Smooth muscle cell (in vitro differentiated cells): ENCODE results near the gene ZNF672. TPM values are rescaled to one million over a fixed set of nuclear protein-coding genes. Genes with fewer than 3 reads are reported as not detected.
"Not testable (repeated sequence)": the region's sequence is repeated elsewhere in the genome, so short reads cannot be mapped to it uniquely, and the experiment has no call there.

Source experiments
- DNase-seq: peaks from one replicate; lab custom pipeline; 2025; ENCODE audit not compliant: unreplicated experiment; lab: John Stamatoyannopoulos, UW
- H2AFZ ChIP-seq: fragments of 200-600 bp; sonication (generic); 2 replicates; pipeline ENCODE4 v1.6.0; 2016; ENCODE audit warnings: antibody characterized with exemption, low read depth, mild to moderate bottlenecking
- H3F3A ChIP-seq: fragments of 200-600 bp; sonication (generic); 2 replicates; pipeline ENCODE4 v1.6.0; 2017; ENCODE audit warnings: antibody characterized with exemption, low read depth
- H3K27ac ChIP-seq: fragments of 200-600 bp; sonication (generic); 2 replicates; pipeline ENCODE4 v1.5.1; 2016; ENCODE audit warnings: low read depth, mild to moderate bottlenecking
- H3K27me3 ChIP-seq: fragments of 200-600 bp; sonication (generic); 2 replicates; pipeline ENCODE4 v1.6.1; 2016; ENCODE audit warnings: low read depth, mild to moderate bottlenecking
- H3K36me3 ChIP-seq: fragments of 200-600 bp; sonication (generic); 2 replicates; pipeline ENCODE4 v1.5.1; 2016; ENCODE audit warnings: low read depth
- H3K4me1 ChIP-seq: fragments of 200-600 bp; sonication (generic); 2 replicates; pipeline ENCODE4 v1.5.1; 2016; ENCODE audit warnings: low read depth
- H3K4me2 ChIP-seq: fragments of 200-600 bp; sonication (generic); 2 replicates; pipeline ENCODE4 v1.6.0; 2016; ENCODE audit warnings: mild to moderate bottlenecking
- H3K4me3 ChIP-seq: fragments of 200-600 bp; sonication (generic); 2 replicates; pipeline ENCODE4 v1.5.1; 2016; ENCODE audit warnings: mild to moderate bottlenecking
- H3K79me2 ChIP-seq: fragments of 200-600 bp; sonication (generic); 2 replicates; pipeline ENCODE4 v1.6.0; 2016; ENCODE audit warnings: low read depth, mild to moderate bottlenecking
- H3K9ac ChIP-seq: fragments of 200-600 bp; sonication (generic); 2 replicates; pipeline ENCODE4 v1.6.0; 2016; ENCODE audit warnings: low read depth
- H3K9me3 ChIP-seq: fragments of 200-600 bp; sonication (generic); replicated peaks from 2 replicates; pipeline ENCODE4 v1.5.1; 2016; ENCODE audit warnings: low read depth
- H4K20me1 ChIP-seq: fragments of 200-600 bp; sonication (generic); 2 replicates; pipeline ENCODE4 v1.6.0; 2016; ENCODE audit warnings: low read depth
- WGBS: methylation state at CpG from one replicate; pipeline ENCODE4 v1.1.7; 2016; ENCODE audit warnings: low lambda C conversion rate; 5-methylcytosine and 5-hydroxymethylcytosine counted together
- polyA plus RNA-seq: library from polyadenylated mRNA; unstranded; fragments of >200 nt; fragmentation: Nextera tagmentation; extraction: Ambion mirVana; gene quantifications from 2 replicates; pipeline ENCODE4 v1.2.1, GENCODE V29; 2016
- total RNA-seq: library from RNA; depleted of rRNA; stranded (reverse); fragments of >200 nt; gene quantifications from 2 replicates; pipeline ENCODE4 v1.2.3, GENCODE V29; 2014
- TF ChIP-seq, protein P1 (sequence below): fragments of 200-600 bp; sonication (generic); IDR thresholded peaks from 2 replicates; pipeline ENCODE4 v1.5.1; 2017; ENCODE audit warnings: borderline replicate concordance, mild to moderate bottlenecking, antibody characterized with exemption; ENCODE audit not compliant: insufficient read depth, poor library complexity, severe bottlenecking

ZNF672 gene
- total and polyA plus RNA-seq, 2 experiments from 2014 or later, result 25.8 to 28.7 TPM

DNA sequence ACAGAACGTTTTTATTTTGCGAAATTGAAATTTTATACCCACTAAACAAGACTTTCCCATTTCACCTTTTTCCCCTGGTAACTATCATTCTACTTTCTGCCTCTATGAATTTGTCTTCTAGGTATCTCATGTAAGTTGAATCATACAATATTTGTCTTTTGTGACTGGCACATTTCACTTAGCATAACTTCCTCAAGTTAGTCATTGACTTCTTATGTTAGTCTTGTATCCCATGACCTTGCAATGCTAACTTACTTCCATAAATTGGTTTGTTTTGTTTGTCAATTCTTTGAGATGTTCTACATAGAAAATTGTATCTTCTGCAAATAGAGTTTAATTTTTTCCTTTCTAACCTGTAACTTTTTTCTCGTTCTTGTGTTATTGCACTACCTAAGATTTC, 39.2 kb upstream of the ZNF672 start:
- H3K27ac ChIP-seq, result no peak overlapping the region
- 67% methylated on average over 3 of the region's 3 CpGs for WGBS
- H3K36me3 ChIP-seq, result no peaks in the 10 kb centered on the region
- no peak overlapping the region for H3K9ac ChIP-seq
- no peak overlapping the region for H3K4me3 ChIP-seq
- no peak overlapping the region for H3K4me2 ChIP-seq
- no peaks in the 10 kb centered on the region for H3F3A ChIP-seq
- H2AFZ ChIP-seq, result no peak overlapping the region
- H3K9me3 ChIP-seq, result peaks cover 11% of the 10 kb centered on the region
- TF ChIP-seq, protein P1, sequence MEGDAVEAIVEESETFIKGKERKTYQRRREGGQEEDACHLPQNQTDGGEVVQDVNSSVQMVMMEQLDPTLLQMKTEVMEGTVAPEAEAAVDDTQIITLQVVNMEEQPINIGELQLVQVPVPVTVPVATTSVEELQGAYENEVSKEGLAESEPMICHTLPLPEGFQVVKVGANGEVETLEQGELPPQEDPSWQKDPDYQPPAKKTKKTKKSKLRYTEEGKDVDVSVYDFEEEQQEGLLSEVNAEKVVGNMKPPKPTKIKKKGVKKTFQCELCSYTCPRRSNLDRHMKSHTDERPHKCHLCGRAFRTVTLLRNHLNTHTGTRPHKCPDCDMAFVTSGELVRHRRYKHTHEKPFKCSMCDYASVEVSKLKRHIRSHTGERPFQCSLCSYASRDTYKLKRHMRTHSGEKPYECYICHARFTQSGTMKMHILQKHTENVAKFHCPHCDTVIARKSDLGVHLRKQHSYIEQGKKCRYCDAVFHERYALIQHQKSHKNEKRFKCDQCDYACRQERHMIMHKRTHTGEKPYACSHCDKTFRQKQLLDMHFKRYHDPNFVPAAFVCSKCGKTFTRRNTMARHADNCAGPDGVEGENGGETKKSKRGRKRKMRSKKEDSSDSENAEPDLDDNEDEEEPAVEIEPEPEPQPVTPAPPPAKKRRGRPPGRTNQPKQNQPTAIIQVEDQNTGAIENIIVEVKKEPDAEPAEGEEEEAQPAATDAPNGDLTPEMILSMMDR, result no peak
- H3K79me2 ChIP-seq, result no peaks in the 10 kb centered on the region
- no peak for DNase-seq
- H4K20me1 ChIP-seq, result no peaks in the 10 kb centered on the region
- H3K27me3 ChIP-seq, result no peaks in the 10 kb centered on the region
- H3K4me1 ChIP-seq, result no peaks in the 10 kb centered on the region

DNA sequence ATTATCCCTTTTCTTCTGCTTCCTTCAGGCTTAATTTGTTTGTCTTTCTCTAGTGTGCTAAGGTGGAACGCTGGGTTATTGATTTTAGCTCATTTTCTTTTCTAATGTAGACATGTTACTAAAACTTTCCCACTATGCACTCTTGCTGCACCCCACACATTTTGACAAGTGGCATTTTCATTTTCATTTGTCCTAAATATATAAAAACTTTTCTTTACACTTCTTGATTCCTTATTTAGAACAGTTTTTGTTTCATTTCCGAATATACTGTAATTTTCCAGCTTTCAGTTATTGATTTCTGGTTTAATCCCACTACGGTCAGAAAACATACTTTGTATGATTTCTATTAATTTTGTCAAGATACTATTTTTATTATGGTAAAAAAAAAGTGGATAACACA, 37.6 kb upstream of the ZNF672 start:
- no peaks in the 10 kb centered on the region for H4K20me1 ChIP-seq
- no peaks in the 10 kb centered on the region for H3K27me3 ChIP-seq
- no peak overlapping the region for H2AFZ ChIP-seq
- H3K36me3 ChIP-seq, result no peaks in the 10 kb centered on the region
- no peaks in the 10 kb centered on the region for H3K4me1 ChIP-seq
- no peaks in the 10 kb centered on the region for H3K79me2 ChIP-seq
- 72% methylated on average over 3 of the region's 3 CpGs for WGBS
- no peak overlapping the region for H3K4me3 ChIP-seq
- peaks cover 8% of the 10 kb centered on the region for H3K9me3 ChIP-seq
- TF ChIP-seq, protein P1, result no peak
- no peaks in the 10 kb centered on the region for H3F3A ChIP-seq
- no peak overlapping the region for H3K9ac ChIP-seq
- no peak overlapping the region for H3K4me2 ChIP-seq
- DNase-seq, result no peak
- H3K27ac ChIP-seq, result no peak overlapping the region

DNA sequence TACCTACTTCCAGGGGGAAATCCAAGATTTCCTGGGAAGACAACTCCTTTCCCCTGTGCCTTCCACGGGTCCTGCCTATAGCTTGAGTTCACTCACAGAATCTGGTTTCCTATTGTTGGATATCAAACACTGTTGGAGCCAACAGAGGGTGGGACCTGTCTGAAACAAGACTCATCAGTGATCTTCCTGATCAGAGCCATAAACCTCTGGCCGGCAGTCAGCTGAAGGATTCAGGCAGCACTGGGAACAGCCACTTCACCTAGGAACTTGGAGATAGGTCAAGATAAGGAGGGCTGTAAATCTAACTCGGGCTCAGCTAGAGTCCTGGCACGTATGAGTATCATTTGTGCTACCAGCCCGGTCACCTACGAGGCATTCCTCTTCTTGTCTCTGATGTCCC, 35.6 kb upstream of the ZNF672 start:
- Histone ChIP-seq H3K4me1 (no peaks in the 10 kb centered on the region), H3K4me2 (no peak overlapping the region), H3K79me2 (no peaks in the 10 kb centered on the region), H3K27me3 (no peaks in the 10 kb centered on the region), H3K9me3 (peaks cover 4% of the 10 kb centered on the region), H3K9ac (no peak overlapping the region), H3K27ac (no peak overlapping the region), H3K4me3 (no peak overlapping the region), H3K36me3 (no peaks in the 10 kb centered on the region), H4K20me1 (no peaks in the 10 kb centered on the region), H3F3A (no peaks in the 10 kb centered on the region), H2AFZ (no peak overlapping the region)
- TF ChIP-seq, protein P1, result no peak
- 84% methylated on average over 6 of the region's 6 CpGs for WGBS
- DNase-seq, result no peak

DNA sequence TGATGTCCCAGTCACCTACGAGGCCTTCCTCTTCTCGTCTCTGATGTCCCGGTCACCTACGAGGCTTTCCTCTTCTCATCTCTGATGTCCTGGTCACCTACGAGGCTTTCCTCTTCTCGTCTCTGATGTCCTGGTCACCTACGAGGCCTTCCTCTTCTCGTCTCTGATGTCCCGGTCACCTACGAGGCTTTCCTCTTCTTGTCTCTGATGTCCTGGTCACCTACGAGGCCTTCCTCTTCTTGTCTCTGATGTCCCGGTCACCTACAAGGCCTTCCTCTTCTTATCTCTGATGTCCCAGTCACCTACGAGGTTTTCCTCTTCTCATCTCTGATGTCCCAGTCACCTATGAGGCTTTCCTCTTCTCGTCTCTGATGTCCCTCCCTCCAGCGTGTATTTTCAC, 34.5 kb upstream of the ZNF672 start:
- not testable (repeated sequence) for H3F3A ChIP-seq, H3K9me3 ChIP-seq, H3K36me3 ChIP-seq, H3K79me2 ChIP-seq, H3K27ac ChIP-seq, H4K20me1 ChIP-seq, H3K9ac ChIP-seq, H3K4me3 ChIP-seq, DNase-seq, H3K4me2 ChIP-seq, H2AFZ ChIP-seq, H3K4me1 ChIP-seq, H3K27me3 ChIP-seq
- WGBS, result 86% methylated on average over 15 of the region's 15 CpGs
